Measurements from ENCODE around the gene MNT.

The MNT gene

DNA sequence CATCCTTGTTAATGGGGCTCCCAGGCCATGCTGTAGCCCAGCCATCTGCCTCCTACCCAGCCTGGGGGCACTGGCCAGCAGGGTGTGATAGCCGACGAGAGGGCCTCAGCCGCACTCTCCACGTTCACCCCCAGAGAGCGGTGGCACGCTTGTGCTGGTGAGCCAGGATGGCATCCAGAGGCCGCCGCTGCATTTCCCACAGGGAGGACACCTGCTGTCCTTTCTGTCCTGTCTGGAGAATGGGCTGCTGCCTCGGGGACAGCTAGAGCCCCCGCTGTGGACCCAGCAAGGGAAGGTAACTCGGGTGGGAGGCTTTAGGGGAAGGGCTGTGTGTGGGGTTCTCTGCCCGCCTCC is 36.1 kb downstream of the MNT start:
- DNase-seq (ENCODE audit: low read depth in 2 of 2, low spot score in 1 of 2): no peak

DNA sequence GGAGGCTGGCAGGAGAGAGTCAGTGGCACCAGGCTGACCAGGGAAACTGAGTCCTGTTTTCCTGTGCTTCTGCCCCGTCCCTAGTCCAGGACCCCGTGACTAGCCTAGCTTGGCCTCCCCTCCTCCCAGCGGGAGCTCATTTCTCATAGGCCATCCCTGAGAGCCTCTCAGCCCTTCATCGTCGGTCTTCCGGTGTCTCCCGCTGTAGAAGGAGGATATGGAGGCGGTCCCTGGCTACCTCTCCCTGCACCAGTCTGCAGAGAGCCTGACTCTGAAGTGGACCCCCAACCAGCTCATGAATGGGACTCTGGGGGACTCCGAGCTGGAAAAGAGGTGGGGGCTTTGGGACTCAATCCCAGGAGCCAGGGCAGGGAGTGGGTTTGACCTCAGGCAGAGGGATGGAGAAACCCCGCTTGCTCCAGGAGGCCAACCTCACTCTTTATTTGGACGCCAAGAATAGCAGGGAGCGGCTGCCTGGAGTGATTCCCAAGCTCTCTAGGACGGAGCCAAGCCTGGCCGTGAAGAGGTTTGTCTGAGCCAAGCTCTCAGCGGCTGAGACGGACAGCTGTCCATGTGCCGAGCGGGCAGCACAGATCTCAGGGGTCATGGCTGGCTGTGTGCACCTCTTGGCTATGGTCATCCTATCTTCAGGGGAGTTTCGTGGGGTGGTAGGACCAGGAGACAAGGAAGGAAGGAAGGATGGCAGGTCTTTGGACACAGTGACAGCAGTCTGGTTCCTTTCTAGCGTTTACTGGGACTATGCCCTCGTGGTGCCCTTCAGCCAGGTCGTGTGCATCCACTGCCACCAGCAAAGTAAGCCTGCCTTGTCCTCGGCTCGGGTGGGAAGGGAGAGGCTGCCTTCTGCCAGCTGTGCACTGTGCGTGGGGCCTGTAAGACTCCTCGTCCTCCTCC is 36.8 kb downstream of the MNT start:
- DNase-seq (ENCODE audit: low read depth in 2 of 2, low spot score in 1 of 2): no peak

DNA sequence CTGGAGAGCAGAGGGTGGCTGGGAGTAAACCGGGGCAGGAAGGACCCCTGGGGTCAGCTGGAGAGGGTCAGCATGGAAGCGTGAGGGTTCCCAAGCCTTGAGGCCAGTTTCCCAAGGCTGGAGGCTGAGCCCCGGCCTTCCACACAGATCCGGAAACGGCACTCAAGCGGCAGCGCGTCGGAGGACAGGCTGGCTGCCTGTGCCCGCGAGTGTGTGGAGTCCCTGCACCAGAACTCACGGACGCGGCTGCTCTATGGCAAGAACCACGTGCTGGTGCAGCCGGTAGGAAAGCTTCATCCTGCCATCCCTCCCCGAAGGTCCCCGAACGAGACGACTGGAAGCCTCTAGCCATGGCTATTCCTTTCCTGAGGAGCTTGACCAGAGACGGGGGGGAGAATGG is 37.5 kb downstream of the MNT start:
- DNase-seq (ENCODE audit: low read depth in 2 of 2, low spot score in 1 of 2): no peak

DNA sequence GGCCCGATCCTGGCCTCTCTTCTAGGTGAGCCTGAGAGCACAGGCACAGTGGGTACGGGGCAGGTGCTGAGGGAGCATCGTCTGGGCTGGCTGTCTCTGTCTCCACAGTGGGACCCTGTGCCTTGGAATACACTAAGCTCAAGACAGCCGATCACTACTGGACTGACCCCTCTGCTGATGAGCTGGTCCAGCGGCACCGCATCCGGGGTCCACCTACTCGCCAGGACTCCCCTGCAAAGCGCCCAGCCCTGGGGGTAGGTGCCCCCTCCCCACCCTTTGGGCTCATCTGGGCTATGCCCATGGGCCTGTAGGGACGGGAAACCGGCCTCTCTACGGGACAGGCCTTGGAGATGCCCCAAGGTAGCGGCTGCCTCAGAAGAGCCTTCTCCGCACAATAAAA is 38.0 kb downstream of the MNT start:
- no peak for DNase-seq (ENCODE audit: low read depth in 2 of 2, low spot score in 1 of 2)

DNA sequence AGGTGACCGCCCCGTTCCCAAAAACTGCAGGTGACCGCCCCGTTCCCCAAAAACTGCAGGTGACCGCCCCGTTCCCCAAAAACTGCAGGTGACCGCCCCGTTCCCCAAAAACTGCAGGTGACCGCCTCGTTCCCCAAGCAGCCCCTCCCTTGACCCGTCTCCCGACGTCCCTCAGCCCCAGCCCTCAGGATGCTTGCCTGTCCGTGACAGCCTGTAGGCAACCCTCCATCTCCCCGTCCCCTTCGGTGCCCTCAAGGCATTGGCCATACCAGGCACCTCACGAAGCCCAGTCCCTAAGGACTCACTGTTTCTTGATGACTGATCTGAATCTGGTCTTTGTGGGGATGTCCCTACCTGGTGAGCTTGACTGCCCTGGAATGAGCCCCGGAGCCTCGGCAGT is 38.4 kb downstream of the MNT start:
- DNase-seq (ENCODE audit: low read depth in 2 of 2, low spot score in 1 of 2): no peak

DNA sequence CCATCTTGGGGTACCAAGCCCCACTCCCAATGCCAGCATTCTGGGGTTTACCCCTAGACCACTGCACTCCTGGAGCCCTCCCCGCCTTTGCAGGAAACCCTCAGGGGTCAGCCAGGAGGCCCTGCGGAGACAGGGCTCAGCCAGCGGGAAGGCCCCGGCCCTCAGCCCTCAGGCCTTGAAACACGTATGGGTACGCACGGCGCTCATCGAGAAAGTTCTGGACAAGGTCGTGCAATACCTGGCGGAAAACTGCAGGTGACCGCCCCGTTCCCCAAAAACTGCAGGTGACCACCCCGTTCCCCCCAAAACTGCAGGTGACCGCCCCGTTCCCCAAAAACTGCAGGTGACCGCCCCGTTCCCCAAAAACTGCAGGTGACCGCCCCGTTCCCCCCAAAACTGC is 38.8 kb downstream of the MNT start:
- no peak for DNase-seq (ENCODE audit: low read depth in 2 of 2, low spot score in 1 of 2)

DNA sequence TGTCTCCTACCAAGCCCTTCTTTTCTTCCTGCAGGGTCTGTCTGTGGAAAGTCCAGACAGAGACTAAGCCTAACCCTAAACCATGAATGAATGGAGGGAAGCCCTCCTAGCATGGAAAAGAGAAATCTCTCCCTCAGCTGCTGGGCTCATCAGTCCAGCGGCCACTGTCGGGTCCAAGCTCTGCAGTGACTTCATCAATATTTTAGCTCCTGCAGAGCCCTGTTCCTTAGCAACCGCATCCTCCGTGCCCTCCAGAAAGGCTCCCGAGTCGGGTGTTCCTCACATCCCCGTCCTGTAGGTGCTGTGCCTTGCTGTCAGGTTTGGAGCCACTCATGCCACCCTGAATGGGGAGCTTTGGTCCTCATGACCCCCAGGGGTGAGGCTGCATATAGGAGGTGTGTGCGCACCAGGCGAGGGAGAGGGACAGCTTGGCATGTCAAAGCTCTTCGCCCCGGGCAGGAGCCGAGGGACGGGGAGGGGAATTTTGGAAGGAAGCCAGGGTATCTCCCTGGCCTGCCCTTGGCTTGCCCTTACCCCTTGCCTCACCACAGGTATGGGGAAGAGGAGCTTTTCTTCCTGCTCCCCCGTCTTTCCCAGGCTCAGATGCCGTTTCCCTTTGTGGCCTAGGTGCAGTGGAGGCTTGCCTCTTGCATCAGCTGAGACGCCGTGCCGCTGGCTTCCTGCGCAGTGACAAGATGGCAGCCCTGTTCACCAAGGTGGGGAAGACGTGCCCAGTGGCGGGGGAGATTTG is 39.7 kb downstream of the MNT start:
- DNase-seq (ENCODE audit: low read depth in 2 of 2, low spot score in 1 of 2): no peak

DNA sequence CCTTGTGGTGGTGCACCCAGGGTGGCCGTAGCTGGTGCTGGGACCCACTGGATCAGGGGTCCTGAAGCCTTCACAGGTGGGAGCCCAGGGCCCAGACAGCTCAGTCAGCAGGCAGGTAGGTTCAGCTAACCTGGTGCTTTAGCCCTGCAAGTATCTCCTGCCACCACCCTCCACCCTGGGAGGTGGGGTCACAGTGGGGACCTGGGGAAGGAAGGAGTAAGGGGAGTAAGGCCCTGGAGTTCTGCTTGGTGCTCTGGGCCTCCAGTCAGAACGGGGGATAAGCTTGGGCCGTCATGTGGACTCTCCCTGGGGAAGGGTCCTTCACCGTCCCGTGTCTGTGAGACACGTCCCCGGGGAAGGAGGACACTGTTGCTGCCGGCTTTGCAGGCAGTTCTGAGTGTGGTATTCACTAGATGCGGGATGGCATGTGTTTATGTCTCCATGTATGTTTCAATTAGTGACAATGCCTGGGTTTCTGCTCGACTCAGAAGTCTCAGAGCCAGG is 42.9 kb downstream of the MNT start:
- DNase-seq (ENCODE audit: low read depth in 2 of 2, low spot score in 1 of 2): no peak

DNA sequence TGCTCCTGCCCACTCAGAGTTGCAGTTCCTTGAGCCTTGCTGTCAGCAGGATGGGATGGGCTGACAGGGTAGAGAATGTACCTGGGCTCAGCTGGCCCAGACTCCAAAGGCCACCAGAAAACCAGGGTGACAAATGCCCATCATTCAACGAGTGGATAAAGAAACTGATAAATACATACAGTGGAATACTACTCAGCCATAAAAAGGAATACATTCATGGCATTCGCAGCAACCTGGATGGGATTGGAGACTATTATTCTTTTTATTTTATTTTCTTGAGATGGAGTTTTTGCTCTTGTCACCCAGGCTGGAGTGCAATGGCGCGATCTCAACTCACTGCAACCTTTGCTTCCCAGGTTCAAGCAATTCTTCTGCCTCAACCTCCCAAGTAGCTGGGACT is 43.6 kb downstream of the MNT start:
- DNase-seq (ENCODE audit: low read depth in 2 of 2, low spot score in 1 of 2): no peak

DNA sequence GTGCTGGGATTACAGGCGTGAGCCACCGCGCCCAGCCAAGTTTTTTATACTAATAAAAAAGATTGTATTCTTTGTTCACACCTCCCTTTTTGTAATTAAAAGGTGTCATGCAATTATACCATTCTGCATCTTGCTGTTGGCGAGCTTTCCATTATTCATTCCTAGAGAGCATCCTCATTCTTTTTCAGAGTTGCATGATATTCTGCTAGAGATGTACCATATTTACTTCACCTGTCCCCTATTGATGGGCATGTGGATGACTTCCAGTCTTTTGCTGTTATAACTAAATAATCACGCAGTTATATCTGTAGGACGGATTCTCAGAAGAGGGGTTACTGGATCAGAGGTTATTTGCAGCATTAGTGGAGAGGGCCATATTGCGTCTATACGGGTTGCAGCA is 46.5 kb downstream of the MNT start:
- no peak for DNase-seq (ENCODE audit: low read depth in 2 of 2, low spot score in 1 of 2)

DNA sequence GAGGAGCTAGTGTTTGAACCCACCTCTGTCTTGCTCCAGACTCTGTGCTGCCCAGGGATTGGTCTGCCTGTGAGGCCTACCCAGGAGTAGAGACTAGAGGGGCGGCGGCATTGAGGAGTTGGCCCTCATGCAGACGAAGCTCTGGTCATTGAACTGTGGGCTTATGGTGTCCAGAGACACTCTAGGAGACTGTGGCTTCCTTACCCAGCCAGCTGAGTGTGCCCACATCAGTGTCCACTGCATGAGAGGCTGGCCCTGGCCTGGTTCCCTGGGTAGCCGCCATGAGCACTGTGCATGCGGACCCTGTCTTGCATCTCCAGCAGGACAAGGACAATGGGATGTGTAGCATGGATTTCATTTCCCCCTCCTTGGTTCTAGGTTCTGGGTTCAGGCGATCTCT is 49.6 kb downstream of the MNT start:
- DNase-seq (ENCODE audit: low read depth in 2 of 2, low spot score in 1 of 2): no peak

DNA sequence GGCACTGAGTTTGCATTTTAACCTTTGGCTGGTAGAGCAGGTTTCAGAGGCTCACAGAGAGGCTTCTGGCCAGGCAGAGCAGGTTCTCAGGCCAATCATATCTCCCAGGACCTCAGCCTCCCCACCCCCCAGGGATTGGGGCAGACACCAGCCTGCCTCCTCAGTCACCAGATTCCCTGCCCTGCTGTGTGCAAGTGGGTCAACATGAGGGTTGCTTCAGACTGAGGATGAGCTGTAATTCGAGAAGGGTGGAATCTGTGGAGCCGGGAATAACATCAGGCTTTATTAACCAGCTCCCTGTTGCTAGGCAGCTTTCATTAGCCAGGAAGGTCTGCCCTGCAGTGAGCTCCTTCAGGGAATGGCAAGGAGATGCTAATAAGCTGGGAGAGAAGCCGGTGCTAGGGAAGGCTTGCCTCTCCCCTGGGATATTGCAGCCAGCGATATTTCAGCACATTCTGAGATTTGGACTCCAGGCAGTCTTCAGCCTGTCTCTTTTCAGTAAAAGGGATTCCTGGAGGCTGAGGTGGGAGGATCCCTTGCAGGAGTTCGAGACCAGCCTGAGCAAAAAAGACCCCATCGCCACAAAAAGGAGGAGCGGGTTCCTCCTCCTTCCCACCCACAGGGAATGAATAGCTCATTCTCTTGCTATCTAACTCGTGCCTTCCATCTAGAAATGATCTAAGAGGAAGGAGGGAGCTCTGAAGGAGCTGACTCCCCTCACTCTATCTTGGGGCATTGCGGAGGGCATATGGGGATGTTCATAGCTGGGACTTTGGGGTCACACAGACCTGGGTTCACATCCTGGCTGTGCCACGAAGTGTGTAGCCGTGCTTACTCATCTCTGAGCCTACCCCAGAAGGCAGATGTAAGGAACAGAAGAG is 52.8 kb downstream of the MNT start:
- no peak for DNase-seq (ENCODE audit: low read depth in 2 of 2, low spot score in 1 of 2)

DNA sequence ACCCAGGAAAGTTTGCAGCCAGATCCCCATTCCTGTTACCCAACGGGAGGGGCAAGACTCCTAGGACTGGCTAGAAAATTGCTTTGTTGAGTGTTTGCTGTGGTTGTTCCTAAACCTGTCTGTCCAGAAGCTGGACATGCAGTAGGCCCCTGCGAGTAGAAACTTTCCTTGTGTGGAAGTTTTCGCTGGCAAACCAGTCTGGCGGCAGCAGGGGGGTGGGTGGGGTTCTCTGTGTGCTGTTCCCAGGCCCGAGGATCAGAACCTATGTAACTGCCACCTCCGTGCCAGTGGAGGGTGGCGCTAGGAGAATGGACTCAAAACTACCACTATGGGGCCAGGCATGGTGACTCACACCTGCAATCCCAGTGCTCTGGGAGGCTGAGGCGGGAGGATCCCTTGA is 54.4 kb downstream of the MNT start:
- DNase-seq (ENCODE audit: low read depth in 2 of 2, low spot score in 1 of 2): no peak

DNA sequence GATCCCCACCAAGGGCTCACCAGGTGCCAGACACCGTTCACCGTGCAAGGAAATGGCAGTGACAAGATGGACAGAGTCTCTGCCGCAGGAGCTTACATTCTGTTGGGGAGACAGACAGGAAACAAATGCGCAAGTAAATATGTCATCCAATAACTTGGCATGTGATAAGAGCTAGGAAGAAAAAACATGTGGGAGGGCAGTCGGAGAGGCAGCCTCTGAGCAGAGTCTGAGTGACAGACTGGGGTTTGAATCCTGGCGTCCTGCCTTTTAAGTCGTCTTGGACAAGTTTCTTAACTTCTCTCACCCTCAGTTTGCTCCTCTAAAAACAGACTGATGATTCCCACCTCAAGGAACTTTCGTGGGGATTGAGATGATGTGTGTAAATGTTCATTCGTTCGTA is 56.3 kb downstream of the MNT start:
- DNase-seq (ENCODE audit: low read depth in 2 of 2, low spot score in 1 of 2): no peak

DNA sequence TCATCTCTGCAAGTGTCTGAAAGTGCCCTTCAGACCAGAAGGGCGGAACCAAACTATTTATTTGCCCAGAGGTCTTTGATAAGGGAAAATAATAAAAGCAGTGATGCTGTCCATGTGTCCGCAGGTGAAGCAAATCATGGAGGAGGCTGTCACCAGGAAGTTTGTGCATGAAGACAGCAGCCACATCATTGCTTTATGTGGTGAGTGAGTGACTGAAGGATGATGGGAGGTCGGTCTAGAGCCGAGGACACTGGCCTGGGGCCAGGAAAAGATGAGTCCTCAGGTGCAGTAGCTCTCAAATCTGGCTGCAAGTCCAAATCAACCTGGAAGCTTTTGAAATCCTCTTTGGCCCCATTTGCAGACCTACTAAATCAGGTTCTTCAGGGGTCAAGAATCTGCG is 57.4 kb downstream of the MNT start:
- no peak for DNase-seq (ENCODE audit: low read depth in 2 of 2, low spot score in 1 of 2)

DNA sequence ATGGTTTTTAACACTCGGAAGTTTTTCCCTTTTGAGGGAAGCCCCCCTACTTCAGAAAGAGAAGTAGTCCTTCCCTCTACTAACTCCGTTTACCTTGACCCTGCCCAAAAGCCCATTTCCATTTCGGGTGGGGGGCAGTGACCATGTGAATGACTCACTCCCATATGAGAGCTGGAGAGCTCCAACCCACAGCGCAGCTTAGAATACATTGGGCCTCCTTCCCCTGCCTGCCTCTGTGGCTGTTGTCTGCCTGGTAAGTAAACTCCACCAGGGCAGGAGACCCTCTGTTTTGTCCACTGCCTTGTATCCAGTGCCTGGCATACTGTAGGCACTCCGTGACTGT is 62.6 kb downstream of the MNT start:
- no peak for DNase-seq (ENCODE audit: low read depth in 2 of 2, low spot score in 1 of 2)

DNA sequence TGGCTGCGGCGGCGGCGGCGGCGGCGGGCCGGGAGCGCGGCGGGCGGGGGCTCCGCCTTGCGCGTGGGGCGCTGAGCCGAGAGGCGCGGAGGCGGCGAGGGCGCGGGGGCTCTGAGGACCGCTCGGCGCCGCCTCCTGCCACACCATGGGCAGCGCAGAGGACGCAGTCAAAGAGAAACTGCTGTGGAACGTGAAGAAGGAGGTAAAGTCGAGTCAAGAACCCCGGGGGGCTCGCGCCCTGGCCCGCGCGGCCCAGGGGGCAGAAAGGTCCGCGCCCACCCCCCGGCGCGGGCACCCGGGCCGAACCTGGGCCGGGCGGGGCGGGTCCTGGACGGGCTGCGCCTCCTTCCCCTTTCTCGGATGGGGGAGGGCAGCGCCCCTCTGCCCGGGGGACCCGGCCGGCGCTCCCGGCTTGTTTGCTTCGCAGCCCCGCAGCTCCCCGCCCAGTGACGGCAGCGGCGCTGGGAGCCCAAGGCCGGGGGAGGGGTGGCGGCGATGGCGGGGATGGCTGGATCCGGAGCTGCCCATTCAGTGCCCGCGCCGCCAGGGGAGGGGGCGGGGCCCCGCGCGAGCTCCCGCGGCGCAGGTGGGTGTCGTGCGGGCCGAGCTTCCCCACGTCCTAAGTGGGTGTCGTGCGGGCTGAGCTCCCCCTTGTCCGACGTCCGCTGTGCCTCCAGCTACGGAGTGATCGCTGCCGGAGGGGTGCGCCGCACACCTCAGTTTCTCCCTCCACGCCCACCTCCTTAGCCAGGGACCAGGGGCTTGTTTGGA is 63.1 kb downstream of the MNT start:
- DNase-seq (ENCODE audit: low read depth in 2 of 2, low spot score in 1 of 2): no peak

DNA sequence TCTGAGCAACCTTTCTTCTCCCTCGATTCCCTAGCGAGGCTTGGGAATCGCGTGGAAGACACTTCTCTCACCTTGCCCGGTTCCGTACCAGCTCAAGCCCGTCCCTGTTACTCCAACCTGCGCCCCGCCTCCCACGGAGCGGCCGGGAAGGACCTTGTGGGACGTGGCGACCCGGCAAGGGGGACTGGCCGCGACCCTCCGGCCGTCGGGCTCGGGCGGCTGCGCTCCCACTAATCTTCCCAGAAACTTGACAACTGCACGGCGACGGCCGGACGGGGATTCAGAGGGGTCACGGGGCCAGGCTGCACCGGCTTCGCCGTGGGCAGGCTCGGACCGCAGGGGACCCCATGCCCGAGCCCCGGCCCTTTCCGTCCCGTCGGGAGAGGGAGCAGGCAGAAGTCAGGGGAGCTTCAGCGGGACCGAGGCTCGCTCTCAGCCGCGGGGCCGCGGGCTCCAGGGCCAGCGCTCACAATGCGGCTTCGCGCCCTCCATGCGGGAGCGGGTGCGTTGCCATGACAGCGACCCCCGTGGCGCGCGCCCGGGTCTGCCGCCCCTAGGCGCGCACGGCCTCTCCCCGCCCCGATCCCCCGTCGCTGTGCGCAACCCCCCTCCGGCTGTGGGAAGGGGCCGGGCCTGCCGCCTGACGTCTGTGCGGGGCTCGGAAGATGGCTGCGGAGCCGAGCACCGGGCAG is 63.9 kb downstream of the MNT start, which contains the start of gene SGSM2:
SGSM2 (plus strand) TSS at position 650 of the 692 bp plus-strand sequence. CDS start 188 bp downstream, outside the sequence.
- DNase-seq (ENCODE audit: low read depth in 2 of 2, low spot score in 1 of 2): peak in 1 of 2 donors; percentile 47

DNA sequence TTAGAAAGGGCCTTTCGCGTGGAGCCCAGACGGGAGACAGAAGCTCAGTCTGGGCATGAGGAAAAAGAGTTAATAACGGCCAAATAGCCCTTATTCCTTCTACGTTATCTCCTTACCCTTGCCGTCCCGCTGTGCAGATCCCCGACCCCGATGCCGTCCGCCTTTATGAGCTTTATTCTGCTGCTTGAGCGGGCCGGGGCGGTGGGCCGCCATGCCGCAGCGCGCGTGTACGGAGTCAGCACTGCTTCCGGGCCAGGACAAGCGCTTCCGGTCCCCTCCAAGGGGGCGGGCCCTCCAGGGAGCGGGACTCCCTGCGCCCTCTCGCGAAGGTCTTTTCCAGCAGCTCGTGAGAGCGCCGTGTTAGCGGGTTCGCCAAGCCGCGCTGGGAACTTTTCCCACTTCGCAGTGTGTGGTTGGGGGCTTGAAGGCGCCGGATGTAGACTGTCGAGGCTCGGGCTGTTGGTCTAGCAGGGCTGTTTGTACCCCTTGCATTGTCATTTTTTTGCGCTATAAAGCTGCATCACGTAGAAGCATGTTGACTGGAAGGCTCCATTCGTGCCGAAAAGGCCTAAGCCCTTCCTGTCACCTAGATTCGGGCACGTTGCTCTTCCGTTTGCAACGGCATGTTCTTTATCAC is 64.5 kb downstream of the MNT start, which contains the start of gene TSR1:
TSR1 (minus strand) TSS at position 243 of the 637 bp plus-strand sequence; CDS start at position 213, 30 bp downstream.
- peak; percentile 65 to 77 for DNase-seq (ENCODE audit: low read depth in 2 of 2, low spot score in 1 of 2)

Data from stimulated activated CD8-positive, alpha-beta memory T cell treated with anti-CD3 and anti-CD28 coated beads, Interleukin-4, amount 100 ng/mL, for 4 hours (primary cell).